ENCODE results near the gene POC5. TPM values are rescaled to one million over a fixed set of nuclear protein-coding genes. Genes with fewer than 3 reads are reported as not detected.
A peak's percentile ranks its signal among the peaks of the same experiment; 100 is the strongest.
"Not testable (repeated sequence)": the region's sequence is repeated elsewhere in the genome, so short reads cannot be mapped to it uniquely, and the experiment has no call there.

Gene POC5
- polyA plus RNA-seq, 2 donors, result 3.5 TPM

DNA sequence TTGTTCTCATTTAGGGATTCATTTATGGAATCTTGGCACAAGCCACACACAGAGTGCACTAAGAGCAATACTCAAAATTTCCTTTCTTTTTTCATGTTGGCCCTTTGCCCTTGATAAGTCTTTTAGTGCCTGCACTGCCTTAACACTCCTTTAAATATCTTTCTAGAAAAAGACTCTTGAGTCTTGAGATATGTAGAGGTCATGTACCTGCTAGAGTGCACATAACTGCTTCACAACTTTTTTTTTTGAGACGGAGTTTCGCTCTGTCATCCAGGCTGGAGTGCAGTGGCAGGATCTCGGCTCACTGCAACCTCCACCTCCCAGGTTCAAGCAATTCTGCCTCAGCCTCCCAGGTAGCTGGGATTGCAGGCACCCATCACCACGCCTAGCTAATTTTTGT, 14.3 kb upstream of the POC5 start:
- not testable (repeated sequence) for H3K9me3 ChIP-seq (ENCODE audit: control insufficient read depth in 2 of 2, insufficient read depth in 1 of 2, low read depth in 1 of 2, low read length in 1 of 2); H3K4me3 ChIP-seq (ENCODE audit: low read depth in 1 of 2, low read length in 2 of 2); H3K4me1 ChIP-seq (ENCODE audit: control insufficient read depth in 2 of 2, insufficient read depth in 2 of 2, low read length in 1 of 2); H3K27ac ChIP-seq (ENCODE audit: low read depth in 2 of 2, low read length in 1 of 2); H3K27me3 ChIP-seq (ENCODE audit: control insufficient read depth in 1 of 2, insufficient read depth in 2 of 2, low read length in 2 of 2); H3K36me3 ChIP-seq (ENCODE audit: control insufficient read depth in 2 of 2, insufficient read depth in 2 of 2, low read length in 1 of 2)
- 90 to 93% methylated on average over 4 of the region's 4 CpGs for WGBS, 2 donors

DNA sequence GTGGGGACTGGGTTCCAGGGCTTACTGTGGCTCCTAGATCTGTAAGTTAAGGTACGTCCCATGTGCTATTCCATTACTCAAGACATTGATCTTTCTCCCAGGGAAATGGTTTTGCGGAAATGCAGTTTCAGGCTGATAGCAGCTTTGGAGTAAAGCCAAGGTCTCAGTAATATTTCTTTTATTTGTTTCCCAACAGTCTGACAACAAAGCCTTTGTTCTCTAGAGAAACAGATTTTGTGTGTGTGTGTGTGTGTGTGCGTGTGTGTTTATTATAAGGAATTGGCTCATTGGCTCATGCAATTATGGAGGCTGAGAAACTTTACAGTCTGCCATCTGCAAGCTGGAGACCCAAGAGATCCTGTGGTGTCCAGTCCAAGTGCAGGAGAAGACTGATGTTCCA, 12.1 kb upstream of the POC5 start:
- Histone ChIP-seq H3K27ac (ENCODE audit: low read depth in 2 of 2, low read length in 1 of 2) (no peak overlapping the region), H3K27me3 (ENCODE audit: control insufficient read depth in 1 of 2, insufficient read depth in 2 of 2, low read length in 2 of 2) (peaks cover 0 to 2% of the 10 kb centered on the region in 2 donors), H3K4me3 (ENCODE audit: low read depth in 1 of 2, low read length in 2 of 2) (no peak overlapping the region), H3K4me1 (ENCODE audit: control insufficient read depth in 2 of 2, insufficient read depth in 2 of 2, low read length in 1 of 2) (no peaks in the 10 kb centered on the region), H3K9me3 (ENCODE audit: control insufficient read depth in 2 of 2, insufficient read depth in 1 of 2, low read depth in 1 of 2, low read length in 1 of 2) (no peaks in the 10 kb centered on the region), H3K36me3 (ENCODE audit: control insufficient read depth in 2 of 2, insufficient read depth in 2 of 2, low read length in 1 of 2) (no peaks in the 10 kb centered on the region)
- WGBS, 2 donors, result 62 to 74% methylated on average over 3 of the region's 3 CpGs

DNA sequence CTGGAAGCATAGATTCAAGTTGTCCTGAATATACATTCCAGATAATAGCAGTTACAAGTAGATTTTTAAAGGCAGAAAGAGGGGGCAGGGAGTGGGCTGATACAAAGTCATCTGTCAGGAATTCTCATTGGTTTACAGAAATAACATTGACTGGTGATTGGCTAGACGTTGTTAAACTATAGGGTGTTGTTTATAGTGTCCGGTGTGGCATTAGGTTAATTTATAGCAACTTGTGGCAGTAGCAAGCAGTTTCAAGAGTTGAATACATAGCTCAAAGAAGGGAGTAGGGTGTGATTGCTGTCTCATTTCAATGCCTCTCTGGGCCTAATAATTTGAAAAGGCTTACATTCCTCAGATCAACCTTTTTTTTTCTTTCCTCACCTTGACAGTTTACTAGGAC, 10.7 kb upstream of the POC5 start:
- Histone ChIP-seq H3K27me3 (ENCODE audit: control insufficient read depth in 1 of 2, insufficient read depth in 2 of 2, low read length in 2 of 2) (no peaks in the 10 kb centered on the region), H3K4me1 (ENCODE audit: control insufficient read depth in 2 of 2, insufficient read depth in 2 of 2, low read length in 1 of 2) (no peaks in the 10 kb centered on the region), H3K4me3 (ENCODE audit: low read depth in 1 of 2, low read length in 2 of 2) (no peak overlapping the region), H3K27ac (ENCODE audit: low read depth in 2 of 2, low read length in 1 of 2) (no peak overlapping the region), H3K36me3 (ENCODE audit: control insufficient read depth in 2 of 2, insufficient read depth in 2 of 2, low read length in 1 of 2) (no peaks in the 10 kb centered on the region), H3K9me3 (ENCODE audit: control insufficient read depth in 2 of 2, insufficient read depth in 1 of 2, low read depth in 1 of 2, low read length in 1 of 2) (no peaks in the 10 kb centered on the region)
- WGBS, 2 donors, result 66 to 73% methylated on average over 2 of the region's 2 CpGs

DNA sequence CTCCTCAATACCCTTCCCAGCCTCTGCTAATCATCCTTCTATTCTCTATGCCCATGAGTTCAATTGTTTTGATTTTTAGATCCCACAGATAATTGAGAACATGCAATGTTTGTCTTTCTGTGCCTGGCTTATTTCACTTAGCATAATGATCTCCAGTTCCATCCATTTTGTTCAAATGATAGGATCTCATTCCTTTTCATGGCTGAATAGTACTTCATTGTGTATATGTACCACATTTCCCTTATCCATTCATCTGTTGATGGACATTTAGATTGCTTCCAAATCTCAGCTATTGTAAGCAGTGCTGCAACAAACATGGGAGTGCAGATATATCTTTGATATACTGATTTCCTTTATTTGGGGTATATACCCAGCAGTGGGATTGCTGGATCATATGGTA, 9.0 kb upstream of the POC5 start:
- not testable (repeated sequence) for H3K36me3 ChIP-seq (ENCODE audit: control insufficient read depth in 2 of 2, insufficient read depth in 2 of 2, low read length in 1 of 2); H3K27me3 ChIP-seq (ENCODE audit: control insufficient read depth in 1 of 2, insufficient read depth in 2 of 2, low read length in 2 of 2); H3K4me1 ChIP-seq (ENCODE audit: control insufficient read depth in 2 of 2, insufficient read depth in 2 of 2, low read length in 1 of 2); H3K4me3 ChIP-seq (ENCODE audit: low read depth in 1 of 2, low read length in 2 of 2); H3K27ac ChIP-seq (ENCODE audit: low read depth in 2 of 2, low read length in 1 of 2); H3K9me3 ChIP-seq (ENCODE audit: control insufficient read depth in 2 of 2, insufficient read depth in 1 of 2, low read depth in 1 of 2, low read length in 1 of 2)

DNA sequence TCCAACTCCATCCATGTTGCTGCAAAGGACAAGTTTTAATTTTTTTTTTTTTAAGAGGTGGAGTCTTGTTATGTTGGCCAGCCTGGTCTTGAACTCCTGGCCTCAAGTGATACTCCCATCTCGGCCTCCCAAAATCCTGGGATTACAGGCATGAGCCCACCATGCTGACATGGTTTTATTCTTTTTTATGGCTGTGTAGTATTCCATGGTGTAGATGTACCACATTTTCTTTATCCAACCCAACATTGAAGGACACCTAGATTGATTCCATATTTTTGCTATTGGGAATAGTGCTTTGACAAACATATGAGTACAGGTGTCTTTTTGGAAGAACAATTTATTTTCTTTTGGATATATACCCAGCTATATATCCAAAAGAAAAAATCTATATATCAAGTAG, 6.1 kb upstream of the POC5 start:
- no peaks in the 10 kb centered on the region for H3K36me3 ChIP-seq (ENCODE audit: control insufficient read depth in 2 of 2, insufficient read depth in 2 of 2, low read length in 1 of 2)
- 87 to 89% methylated on average over 1 of the region's 1 CpG for WGBS, 2 donors

DNA sequence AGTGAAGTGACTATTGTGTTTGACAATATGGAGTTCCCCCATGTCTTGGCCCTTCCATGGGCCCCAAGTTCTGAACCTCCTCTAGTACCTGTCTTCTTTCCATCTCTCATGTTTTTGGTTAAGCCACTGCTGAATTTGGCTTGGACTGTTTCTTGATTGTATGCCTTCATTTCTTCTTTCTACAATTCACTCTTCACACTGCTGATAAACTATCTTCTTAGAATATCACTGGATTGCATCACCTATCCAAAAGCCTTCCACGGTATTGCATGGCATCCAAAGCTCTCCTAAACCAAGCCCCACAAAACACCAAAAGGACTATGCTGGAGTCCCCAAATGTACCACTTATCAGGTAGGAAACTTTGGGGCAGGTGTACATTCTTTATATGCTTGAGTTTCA, 4.3 kb upstream of the POC5 start:
- Histone ChIP-seq H3K9me3 (ENCODE audit: control insufficient read depth in 2 of 2, insufficient read depth in 1 of 2, low read depth in 1 of 2, low read length in 1 of 2) (no peaks in the 10 kb centered on the region), H3K27ac (ENCODE audit: low read depth in 2 of 2, low read length in 1 of 2) (no peak overlapping the region), H3K4me1 (ENCODE audit: control insufficient read depth in 2 of 2, insufficient read depth in 2 of 2, low read length in 1 of 2) (no peaks in the 10 kb centered on the region), H3K4me3 (ENCODE audit: low read depth in 1 of 2, low read length in 2 of 2) (no peak overlapping the region), H3K27me3 (ENCODE audit: control insufficient read depth in 1 of 2, insufficient read depth in 2 of 2, low read length in 2 of 2) (peaks cover 0 to 3% of the 10 kb centered on the region in 2 donors), H3K36me3 (ENCODE audit: control insufficient read depth in 2 of 2, insufficient read depth in 2 of 2, low read length in 1 of 2) (no peaks in the 10 kb centered on the region)
- 82 to 88% methylated on average over 1 of the region's 1 CpG for WGBS, 2 donors

More for the DNA sequence above, 6.1 kb upstream of the POC5 start:
- H3K4me1 ChIP-seq (ENCODE audit: control insufficient read depth in 2 of 2, insufficient read depth in 2 of 2, low read length in 1 of 2), result no peaks in the 10 kb centered on the region
- no peak overlapping the region for H3K27ac ChIP-seq (ENCODE audit: low read depth in 2 of 2, low read length in 1 of 2)
- no peak overlapping the region for H3K4me3 ChIP-seq (ENCODE audit: low read depth in 1 of 2, low read length in 2 of 2)
- no peaks in the 10 kb centered on the region for H3K9me3 ChIP-seq (ENCODE audit: control insufficient read depth in 2 of 2, insufficient read depth in 1 of 2, low read depth in 1 of 2, low read length in 1 of 2)
- H3K27me3 ChIP-seq (ENCODE audit: control insufficient read depth in 1 of 2, insufficient read depth in 2 of 2, low read length in 2 of 2), result peaks cover 0 to 3% of the 10 kb centered on the region in 2 donors

DNA sequence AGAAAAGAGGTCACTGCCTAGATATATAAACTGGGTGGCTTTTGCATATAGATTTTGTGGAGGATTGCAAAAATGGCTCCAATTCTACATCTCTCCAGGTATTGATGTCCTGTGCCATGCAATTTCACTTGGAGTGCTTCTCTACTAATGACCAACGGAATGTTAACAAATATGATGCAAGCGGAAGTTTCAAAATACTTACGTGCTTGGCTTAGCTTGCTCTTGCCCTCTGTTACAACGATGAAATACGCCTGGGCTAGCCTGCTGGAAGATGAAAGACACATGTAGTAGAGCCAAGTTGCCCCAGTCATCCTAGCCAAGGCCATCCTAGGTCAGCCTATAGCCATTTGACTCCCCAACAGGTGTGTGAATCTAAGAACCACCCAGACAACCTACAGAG, 3.6 kb upstream of the POC5 start:
- Histone ChIP-seq H3K27ac (ENCODE audit: low read depth in 2 of 2, low read length in 1 of 2) (no peak overlapping the region), H3K9me3 (ENCODE audit: control insufficient read depth in 2 of 2, insufficient read depth in 1 of 2, low read depth in 1 of 2, low read length in 1 of 2) (no peaks in the 10 kb centered on the region), H3K27me3 (ENCODE audit: control insufficient read depth in 1 of 2, insufficient read depth in 2 of 2, low read length in 2 of 2) (peaks cover 0 to 3% of the 10 kb centered on the region in 2 donors), H3K36me3 (ENCODE audit: control insufficient read depth in 2 of 2, insufficient read depth in 2 of 2, low read length in 1 of 2) (no peaks in the 10 kb centered on the region), H3K4me3 (ENCODE audit: low read depth in 1 of 2, low read length in 2 of 2) (no peak overlapping the region), H3K4me1 (ENCODE audit: control insufficient read depth in 2 of 2, insufficient read depth in 2 of 2, low read length in 1 of 2) (no peaks in the 10 kb centered on the region)
- WGBS, 2 donors, result 71 to 75% methylated on average over 5 of the region's 5 CpGs

DNA sequence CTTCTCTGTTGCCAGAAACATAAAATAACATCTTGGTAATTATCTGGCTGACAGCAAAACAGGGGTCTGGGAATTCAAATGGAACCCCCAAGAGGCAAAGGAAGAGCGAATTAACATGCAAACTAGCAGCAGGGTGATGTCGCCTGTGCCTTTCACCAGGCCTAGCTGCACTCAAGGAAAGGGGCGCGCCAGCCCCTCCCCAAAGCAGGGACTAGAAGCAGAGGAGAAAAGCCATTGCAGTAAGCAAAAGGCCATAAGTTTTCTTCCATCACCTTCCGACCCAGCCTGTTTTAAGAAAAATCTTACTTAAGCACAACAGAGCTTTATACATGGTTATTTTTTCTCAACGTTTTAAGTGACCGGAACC, 539 bp downstream of the POC5 start:
- Histone ChIP-seq H3K27me3 (ENCODE audit: control insufficient read depth in 1 of 2, insufficient read depth in 2 of 2, low read length in 2 of 2) (peaks cover 0 to 2% of the 10 kb centered on the region in 2 donors), H3K27ac (ENCODE audit: low read depth in 2 of 2, low read length in 1 of 2) (peak overlapping the region; percentile 84 to 92), H3K4me3 (ENCODE audit: low read depth in 1 of 2, low read length in 2 of 2) (peak overlapping the region; percentile 60 to 80), H3K36me3 (ENCODE audit: control insufficient read depth in 2 of 2, insufficient read depth in 2 of 2, low read length in 1 of 2) (peaks cover 0 to 3% of the 10 kb centered on the region in 2 donors), H3K9me3 (ENCODE audit: control insufficient read depth in 2 of 2, insufficient read depth in 1 of 2, low read depth in 1 of 2, low read length in 1 of 2) (no peaks in the 10 kb centered on the region), H3K4me1 (ENCODE audit: control insufficient read depth in 2 of 2, insufficient read depth in 2 of 2, low read length in 1 of 2) (no peaks in the 10 kb centered on the region)
- WGBS, 2 donors, result 1 to 2% methylated on average over 7 of the region's 7 CpGs

DNA sequence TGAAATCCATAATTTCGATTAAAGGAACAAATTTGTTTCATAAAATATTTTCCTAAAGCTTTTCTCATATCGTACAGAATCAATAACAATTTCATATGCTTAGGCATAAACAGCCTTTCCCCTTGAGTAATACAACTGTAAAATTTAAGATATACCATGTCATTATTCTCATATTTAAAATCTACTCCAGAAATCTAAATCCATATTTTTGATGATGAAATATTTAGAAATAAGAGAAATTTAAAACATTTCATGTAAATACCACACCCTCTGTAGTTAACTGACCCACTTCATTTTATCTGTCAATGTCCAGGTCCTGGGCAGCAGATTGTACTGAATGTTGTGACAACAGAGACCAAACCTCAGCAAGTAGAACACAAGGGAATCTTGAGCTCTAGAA, 5.1 kb downstream of the POC5 start:
- Histone ChIP-seq H3K9me3 (ENCODE audit: control insufficient read depth in 2 of 2, insufficient read depth in 1 of 2, low read depth in 1 of 2, low read length in 1 of 2) (no peaks in the 10 kb centered on the region), H3K27me3 (ENCODE audit: control insufficient read depth in 1 of 2, insufficient read depth in 2 of 2, low read length in 2 of 2) (no peaks in the 10 kb centered on the region)
- 90 to 95% methylated on average over 2 of the region's 2 CpGs for WGBS, 2 donors

DNA sequence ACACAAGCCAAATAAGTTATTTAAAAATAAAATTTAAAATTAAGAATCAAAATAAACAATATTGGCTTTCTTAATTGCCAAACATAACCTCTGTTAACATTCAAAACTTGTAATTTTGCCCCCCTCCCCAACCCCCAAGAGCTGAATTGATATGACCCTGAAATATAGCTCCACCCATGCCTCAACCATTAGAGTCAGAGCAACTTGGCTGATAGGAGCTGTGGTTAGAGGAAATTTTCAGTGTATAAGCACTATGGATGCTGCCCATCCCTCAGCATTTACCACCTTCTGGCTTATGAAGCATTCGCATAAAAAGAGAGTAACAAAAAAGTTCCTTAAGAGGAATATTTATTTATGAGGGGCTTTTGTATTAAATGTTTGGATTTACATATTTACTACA, 6.1 kb downstream of the POC5 start:
- Histone ChIP-seq H3K4me1 (ENCODE audit: control insufficient read depth in 2 of 2, insufficient read depth in 2 of 2, low read length in 1 of 2) (no peaks in the 10 kb centered on the region), H3K27ac (ENCODE audit: low read depth in 2 of 2, low read length in 1 of 2) (no peak overlapping the region), H3K4me3 (ENCODE audit: low read depth in 1 of 2, low read length in 2 of 2) (no peak overlapping the region), H3K27me3 (ENCODE audit: control insufficient read depth in 1 of 2, insufficient read depth in 2 of 2, low read length in 2 of 2) (no peaks in the 10 kb centered on the region), H3K36me3 (ENCODE audit: control insufficient read depth in 2 of 2, insufficient read depth in 2 of 2, low read length in 1 of 2) (peaks cover 0 to 3% of the 10 kb centered on the region in 2 donors), H3K9me3 (ENCODE audit: control insufficient read depth in 2 of 2, insufficient read depth in 1 of 2, low read depth in 1 of 2, low read length in 1 of 2) (no peaks in the 10 kb centered on the region)
- 97 to 98% methylated on average over 1 of the region's 1 CpG for WGBS, 2 donors

More for the DNA sequence above, 5.1 kb downstream of the POC5 start:
- H3K36me3 ChIP-seq (ENCODE audit: control insufficient read depth in 2 of 2, insufficient read depth in 2 of 2, low read length in 1 of 2), result peaks cover 0 to 3% of the 10 kb centered on the region in 2 donors
- no peak overlapping the region for H3K27ac ChIP-seq (ENCODE audit: low read depth in 2 of 2, low read length in 1 of 2)
- H3K4me3 ChIP-seq (ENCODE audit: low read depth in 1 of 2, low read length in 2 of 2), result no peak overlapping the region
- no peaks in the 10 kb centered on the region for H3K4me1 ChIP-seq (ENCODE audit: control insufficient read depth in 2 of 2, insufficient read depth in 2 of 2, low read length in 1 of 2)
